ENCODE data around the gene UNKL. TPM values are rescaled to one million over a fixed set of nuclear protein-coding genes. Genes with fewer than 3 reads are reported as not detected.

UNKL gene
- total RNA-seq, 2 donors from 2014 or later = 46.4 to 48.3 TPM

GRCh38 chr16:1380195-1380594 lies 34.3 kb downstream of the UNKL start:
- no peak overlapping the region for H3K27ac ChIP-seq (ENCODE audit: low read depth, low read length)
- H3K9me3 ChIP-seq (ENCODE audit: control insufficient read depth, low read length) = no peaks in the 10 kb centered on the region
- no peaks in the 10 kb centered on the region for H3K27me3 Mint-ChIP-seq (ENCODE audit: insufficient read depth)
- WGBS, 2 experiments (ENCODE audit: insufficient coverage in 1 of 2, insufficient read length in 1 of 2) = 76 to 86% methylated on average over 6 to 10 of the region's 10 CpGs
- H3K36me3 Mint-ChIP-seq (ENCODE audit: low read depth) = peaks cover 33% of the 10 kb centered on the region
- no peaks in the 10 kb centered on the region for H3K27me3 ChIP-seq (ENCODE audit: control insufficient read depth, insufficient read depth, low read length, poor library complexity, severe bottlenecking)
- no peak overlapping the region for H3K9ac ChIP-seq (ENCODE audit: extremely low read depth, low read length, poor library complexity, severe bottlenecking)
- DNase-seq = peak; percentile 60
- H3K4me1 Mint-ChIP-seq = peaks cover 16% of the 10 kb centered on the region
- no peaks in the 10 kb centered on the region for H3K9me3 Mint-ChIP-seq
- no peaks in the 10 kb centered on the region for H3K36me3 ChIP-seq (ENCODE audit: control insufficient read depth, insufficient read depth, low read length)
- H3K4me3 Mint-ChIP-seq = peak overlapping the region; percentile 77
- peak overlapping the region; percentile 68 for H3K4me3 ChIP-seq (ENCODE audit: low read length)
- peak overlapping the region; percentile 80 for H3K27ac Mint-ChIP-seq
- TF ChIP-seq, protein P1, sequence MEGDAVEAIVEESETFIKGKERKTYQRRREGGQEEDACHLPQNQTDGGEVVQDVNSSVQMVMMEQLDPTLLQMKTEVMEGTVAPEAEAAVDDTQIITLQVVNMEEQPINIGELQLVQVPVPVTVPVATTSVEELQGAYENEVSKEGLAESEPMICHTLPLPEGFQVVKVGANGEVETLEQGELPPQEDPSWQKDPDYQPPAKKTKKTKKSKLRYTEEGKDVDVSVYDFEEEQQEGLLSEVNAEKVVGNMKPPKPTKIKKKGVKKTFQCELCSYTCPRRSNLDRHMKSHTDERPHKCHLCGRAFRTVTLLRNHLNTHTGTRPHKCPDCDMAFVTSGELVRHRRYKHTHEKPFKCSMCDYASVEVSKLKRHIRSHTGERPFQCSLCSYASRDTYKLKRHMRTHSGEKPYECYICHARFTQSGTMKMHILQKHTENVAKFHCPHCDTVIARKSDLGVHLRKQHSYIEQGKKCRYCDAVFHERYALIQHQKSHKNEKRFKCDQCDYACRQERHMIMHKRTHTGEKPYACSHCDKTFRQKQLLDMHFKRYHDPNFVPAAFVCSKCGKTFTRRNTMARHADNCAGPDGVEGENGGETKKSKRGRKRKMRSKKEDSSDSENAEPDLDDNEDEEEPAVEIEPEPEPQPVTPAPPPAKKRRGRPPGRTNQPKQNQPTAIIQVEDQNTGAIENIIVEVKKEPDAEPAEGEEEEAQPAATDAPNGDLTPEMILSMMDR (conservative IDR thresholded peaks at IDR 0.05) = no peak
- peaks cover 12% of the 10 kb centered on the region for H3K4me1 ChIP-seq (ENCODE audit: control insufficient read depth, insufficient read depth, low read length)

DNA sequence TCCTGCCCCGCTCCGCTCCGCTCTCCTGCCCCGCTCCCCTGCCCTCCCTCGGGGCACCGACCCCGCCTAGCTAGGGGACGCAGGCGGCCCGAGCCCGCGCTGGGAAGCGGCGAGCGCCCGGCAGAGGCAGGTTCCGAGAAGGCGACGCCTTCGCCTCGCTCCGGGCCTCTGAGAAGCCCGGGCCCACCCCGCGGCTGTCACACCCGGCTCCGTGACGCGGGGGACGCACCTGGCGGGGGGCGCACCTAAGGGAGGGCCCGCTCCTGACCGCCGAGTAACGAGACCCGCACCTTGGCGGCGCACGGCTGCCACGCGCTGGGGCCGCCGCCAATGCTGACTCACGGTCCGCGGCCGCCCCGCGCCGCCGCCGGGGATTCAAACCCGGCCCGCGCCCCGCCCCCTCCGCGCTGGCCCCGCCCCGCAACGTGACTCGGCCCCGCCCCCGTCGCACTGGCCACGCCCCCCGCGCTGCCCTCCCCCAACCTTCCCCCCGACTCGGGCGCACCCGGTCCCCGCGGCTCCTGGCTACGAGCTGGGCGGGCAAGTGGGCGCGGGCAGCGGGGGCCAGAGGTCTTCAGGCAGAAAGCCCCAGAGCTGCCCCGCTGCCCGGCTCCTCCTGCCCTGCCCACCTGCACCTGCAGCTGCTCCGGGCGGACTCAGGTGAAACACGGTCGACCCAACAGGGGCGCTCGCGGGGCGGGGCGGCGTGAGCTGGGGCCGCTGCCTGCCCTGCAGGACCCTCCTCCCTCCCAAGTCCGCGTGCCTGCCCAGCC lies 35.0 kb downstream of the UNKL start:
- Histone ChIP-seq H3K4me3 (ENCODE audit: low read length) (peak overlapping the region; percentile 84), H3K9me3 (ENCODE audit: control insufficient read depth, low read length) (no peaks in the 10 kb centered on the region), H3K27me3 (ENCODE audit: control insufficient read depth, insufficient read depth, low read length, poor library complexity, severe bottlenecking) (no peaks in the 10 kb centered on the region), H3K9ac (ENCODE audit: extremely low read depth, low read length, poor library complexity, severe bottlenecking) (peak overlapping the region; percentile 77), H3K27ac (ENCODE audit: low read depth, low read length) (peak overlapping the region; percentile 68), H3K4me1 (ENCODE audit: control insufficient read depth, insufficient read depth, low read length) (peaks cover 12% of the 10 kb centered on the region), H3K36me3 (ENCODE audit: control insufficient read depth, insufficient read depth, low read length) (no peaks in the 10 kb centered on the region)
- peak; percentile 91 for DNase-seq
- Mint-ChIP-seq H3K27me3 (ENCODE audit: insufficient read depth) (no peaks in the 10 kb centered on the region), H3K27ac (peak overlapping the region; percentile 80), H3K36me3 (ENCODE audit: low read depth) (peaks cover 29% of the 10 kb centered on the region), H3K9me3 (no peaks in the 10 kb centered on the region), H3K4me3 (peak overlapping the region; percentile 77), H3K4me1 (peaks cover 16% of the 10 kb centered on the region)
- WGBS, 2 experiments (ENCODE audit: insufficient coverage in 1 of 2, insufficient read length in 1 of 2) = 0% methylated on average over 4 to 89 of the region's 95 CpGs
- TF ChIP-seq, protein P1 (conservative IDR thresholded peaks at IDR 0.05) = peak; percentile 42

DNA sequence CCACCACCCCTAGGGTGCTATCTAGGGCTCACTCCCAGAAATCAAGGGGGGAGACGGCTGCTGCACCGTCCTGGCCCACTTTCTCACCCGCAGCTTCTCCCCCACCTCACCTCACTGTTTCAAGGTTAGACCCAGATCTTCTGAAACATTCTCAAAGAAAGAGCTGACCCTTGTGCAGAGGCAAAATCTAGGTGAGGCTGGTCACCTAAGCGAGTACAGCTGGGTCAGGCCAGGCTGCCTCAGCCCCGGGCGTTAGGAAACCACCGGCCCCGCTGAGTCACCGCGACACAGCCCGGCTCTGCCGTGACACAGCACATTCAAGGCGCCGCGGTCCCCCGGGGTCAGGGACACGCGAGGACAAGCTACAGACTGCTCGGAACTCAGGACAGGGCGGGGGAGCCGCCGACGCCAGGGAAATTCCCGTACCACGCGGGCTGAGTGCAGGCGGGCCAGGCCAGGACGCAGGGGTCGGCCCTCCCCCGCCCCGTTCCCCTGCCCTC lies 35.6 kb downstream of the UNKL start:
- H3K4me1 Mint-ChIP-seq = peaks cover 16% of the 10 kb centered on the region

More for the DNA sequence above, 35.6 kb downstream of the UNKL start:
- Mint-ChIP-seq H3K27me3 (ENCODE audit: insufficient read depth) (no peaks in the 10 kb centered on the region), H3K36me3 (ENCODE audit: low read depth) (peaks cover 31% of the 10 kb centered on the region), H3K27ac (peak overlapping the region; percentile 92), H3K9me3 (no peaks in the 10 kb centered on the region), H3K4me3 (peak overlapping the region; percentile 77)
- peak overlapping the region; percentile 68 for H3K27ac ChIP-seq (ENCODE audit: low read depth, low read length)
- H3K4me3 ChIP-seq (ENCODE audit: low read length) = peak overlapping the region; percentile 84
- TF ChIP-seq, protein P1 (conservative IDR thresholded peaks at IDR 0.05) = no peak
- peak overlapping the region; percentile 77 for H3K9ac ChIP-seq (ENCODE audit: extremely low read depth, low read length, poor library complexity, severe bottlenecking)
- no peaks in the 10 kb centered on the region for H3K27me3 ChIP-seq (ENCODE audit: control insufficient read depth, insufficient read depth, low read length, poor library complexity, severe bottlenecking)
- DNase-seq = peak; percentile 77
- WGBS, 2 experiments (ENCODE audit: insufficient coverage in 1 of 2, insufficient read length in 1 of 2) = 0 to 2% methylated on average over 11 to 31 of the region's 31 CpGs
- H3K36me3 ChIP-seq (ENCODE audit: control insufficient read depth, insufficient read depth, low read length) = no peaks in the 10 kb centered on the region
- no peaks in the 10 kb centered on the region for H3K9me3 ChIP-seq (ENCODE audit: control insufficient read depth, low read length)
- H3K4me1 ChIP-seq (ENCODE audit: control insufficient read depth, insufficient read depth, low read length) = peaks cover 12% of the 10 kb centered on the region

Measured in endodermal cell (in vitro differentiated cells).